ENCODE data around the gene SERTAD3.

GRCh38 chr19:40443131-40443999, 770 bp downstream of the SERTAD3 start:
- TF ChIP-seq POLR2A (IDR thresholded peaks at IDR 0.05; ENCODE audit: low read length) (peak; percentile 29), GATA1 (IDR thresholded peaks at IDR 0.05; ENCODE audit: low read depth, low read length) (no peak)
